Right lobe of liver (tissue), 4 donors: ENCODE data around the gene VASN.

Experiments
- POLR2A ChIP-seq: fragments of 450-650 bp; IDR thresholded peaks from one replicate; pipeline ENCODE4 v1.6.1; 2017; ENCODE audit warnings: antibody characterized with exemption, mild to moderate bottlenecking
- TF ChIP-seq, protein P1 (sequence below), 4 donors: fragments of 200-600 bp in 3 of 4; fragments of 450-650 bp in 1 of 4; IDR thresholded peaks; one replicate each; pipeline versions ENCODE4 v1.5.1 to v1.8.0; 2016 to 2022; ENCODE audit warnings: antibody characterized with exemption in 4 of 4, mild to moderate bottlenecking in 2 of 4
- donor health status: DM: no; HTN: no; CAD: no.
- donor health status: DM: no; HTN: no; CAD: no.
- donor health status: DM: no; HTN: yes; CAD: no.

DNA sequence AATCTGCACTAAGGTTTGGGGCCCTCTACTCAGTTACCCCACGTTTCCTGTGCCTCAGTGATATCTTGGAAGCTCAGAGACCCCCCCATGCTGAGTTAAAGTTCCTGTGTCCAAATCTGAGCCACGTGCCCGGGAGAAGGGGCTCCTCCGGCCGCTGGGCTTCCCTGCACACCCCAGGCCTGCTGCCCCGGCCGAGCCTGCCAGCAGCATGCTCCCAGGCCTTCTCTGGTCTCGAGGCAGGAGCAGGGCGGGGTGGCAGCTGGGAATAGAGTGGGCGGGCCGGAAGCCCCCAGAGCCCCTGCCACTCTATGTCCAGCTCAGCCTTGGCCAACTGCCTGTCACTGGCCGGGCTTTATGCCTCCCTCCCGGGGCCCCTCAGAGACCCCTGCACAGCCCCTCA, 5.6 kb upstream of the VASN start:
- TF ChIP-seq, protein P1, sequence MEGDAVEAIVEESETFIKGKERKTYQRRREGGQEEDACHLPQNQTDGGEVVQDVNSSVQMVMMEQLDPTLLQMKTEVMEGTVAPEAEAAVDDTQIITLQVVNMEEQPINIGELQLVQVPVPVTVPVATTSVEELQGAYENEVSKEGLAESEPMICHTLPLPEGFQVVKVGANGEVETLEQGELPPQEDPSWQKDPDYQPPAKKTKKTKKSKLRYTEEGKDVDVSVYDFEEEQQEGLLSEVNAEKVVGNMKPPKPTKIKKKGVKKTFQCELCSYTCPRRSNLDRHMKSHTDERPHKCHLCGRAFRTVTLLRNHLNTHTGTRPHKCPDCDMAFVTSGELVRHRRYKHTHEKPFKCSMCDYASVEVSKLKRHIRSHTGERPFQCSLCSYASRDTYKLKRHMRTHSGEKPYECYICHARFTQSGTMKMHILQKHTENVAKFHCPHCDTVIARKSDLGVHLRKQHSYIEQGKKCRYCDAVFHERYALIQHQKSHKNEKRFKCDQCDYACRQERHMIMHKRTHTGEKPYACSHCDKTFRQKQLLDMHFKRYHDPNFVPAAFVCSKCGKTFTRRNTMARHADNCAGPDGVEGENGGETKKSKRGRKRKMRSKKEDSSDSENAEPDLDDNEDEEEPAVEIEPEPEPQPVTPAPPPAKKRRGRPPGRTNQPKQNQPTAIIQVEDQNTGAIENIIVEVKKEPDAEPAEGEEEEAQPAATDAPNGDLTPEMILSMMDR (IDR thresholded peaks at IDR 0.05), result no peak
- no peak for TF ChIP-seq POLR2A
